Camera-type eye (tissue), 1 donor: ENCODE measurements around the gene FBXW5. TPM values are rescaled to one million over a fixed set of nuclear protein-coding genes. Genes with fewer than 3 reads are reported as not detected.

Source experiments
- total RNA-seq: library from RNA; depleted of rRNA; stranded (reverse); fragments of >200 nt; gene quantifications from one replicate; pipeline ENCODE4 v1.2.3, GENCODE V29; 2014

FBXW5 gene
- total RNA-seq = 101 TPM

GRCh38 chr9:136944519-136945332 is at the start of gene FBXW5, which contains the start of gene C8G:
Gene FBXW5, minus strand, starts transcription at chr9:136944738. Its CDS starts 655 bp downstream, at chr9:136944083.
Gene C8G, plus strand, starts transcription at chr9:136945243. Its CDS starts 78 bp downstream, at chr9:136945321.

GRCh38 chr9:136991993-136992818 is 47.7 kb upstream of the FBXW5 start, which contains the start of gene PAXX:
Gene PAXX, plus strand, starts transcription at chr9:136992422. Its CDS starts 22 bp downstream, at chr9:136992444.

GRCh38 chr9:136982232-136983051 is 37.9 kb upstream of the FBXW5 start, which contains the start of gene LCNL1:
Gene LCNL1, plus strand, starts transcription at chr9:136982993. Its CDS starts 594 bp downstream, at chr9:136983587.

GRCh38 chr9:136977223-136977622 is 32.7 kb upstream of the FBXW5 start, which contains the start of gene PTGDS:
Gene PTGDS, plus strand, starts transcription at chr9:136977504. Its CDS starts 75 bp downstream, at chr9:136977579.

GRCh38 chr9:136951541-136952320 is 7.2 kb upstream of the FBXW5 start, which contains the start of gene LCN12:
Gene LCN12, plus strand, starts transcription at chr9:136952273. Its CDS starts 55 bp downstream, at chr9:136952328.

Other genes with a start within 250 kb of the FBXW5 start
- gene DIPK1B, start 232.2 kb downstream of the FBXW5 start, total RNA-seq = 26.2 TPM
- gene LCN10, start 201.8 kb downstream of the FBXW5 start, total RNA-seq = 1.4 TPM
- not detected for gene LCN6, start 196.2 kb downstream of the FBXW5 start, total RNA-seq
- 0.38 TPM for gene LCN8, start 186.5 kb downstream of the FBXW5 start, total RNA-seq
- not detected for gene LCN15, start 180.2 kb downstream of the FBXW5 start, total RNA-seq
- gene TMEM141, start 153.4 kb downstream of the FBXW5 start, total RNA-seq = 31.1 TPM
- 2.0 TPM for gene CCDC183, start 148.4 kb downstream of the FBXW5 start, total RNA-seq
- 38.6 TPM for gene RABL6, start 136.8 kb downstream of the FBXW5 start, total RNA-seq
- 2.0 TPM for gene AJM1, start 102.3 kb downstream of the FBXW5 start, total RNA-seq
- gene PHPT1, start 95.3 kb downstream of the FBXW5 start, total RNA-seq = 55.5 TPM
- gene MAMDC4, start 92.4 kb downstream of the FBXW5 start, total RNA-seq = 8.2 TPM
- gene EDF1, start 78.4 kb downstream of the FBXW5 start, total RNA-seq = 222 TPM
- gene TRAF2, start 58.2 kb downstream of the FBXW5 start, total RNA-seq = 15.9 TPM
- not detected for gene C8G, start 505 bp upstream of the FBXW5 start, total RNA-seq
- 2.9 TPM for gene LCN12, start 7.5 kb upstream of the FBXW5 start, total RNA-seq
- gene PTGDS, start 32.8 kb upstream of the FBXW5 start, total RNA-seq = 230 TPM
- 1.2 TPM for gene LCNL1, start 38.3 kb upstream of the FBXW5 start, total RNA-seq
- gene PAXX, start 47.7 kb upstream of the FBXW5 start, total RNA-seq = 25.7 TPM
- gene CLIC3, start 51.8 kb upstream of the FBXW5 start, total RNA-seq = 1.1 TPM
- 49.9 TPM for gene ABCA2, start 83.5 kb upstream of the FBXW5 start, total RNA-seq
- gene FUT7, start 87.3 kb upstream of the FBXW5 start, total RNA-seq = not detected
- gene NPDC1, start 101.4 kb upstream of the FBXW5 start, total RNA-seq = 56.4 TPM
- 7.0 TPM for gene ENTPD2, start 109.3 kb upstream of the FBXW5 start, total RNA-seq
- 4.3 TPM for gene SAPCD2, start 125.8 kb upstream of the FBXW5 start, total RNA-seq
- gene UAP1L1, start 132.8 kb upstream of the FBXW5 start, total RNA-seq = 8.5 TPM
- gene MAN1B1, start 142.2 kb upstream of the FBXW5 start, total RNA-seq = 59.0 TPM
- 37.5 TPM for gene DPP7, start 170.0 kb upstream of the FBXW5 start, total RNA-seq
- 12.7 TPM for gene GRIN1, start 194.4 kb upstream of the FBXW5 start, total RNA-seq
- gene LRRC26, start 225.3 kb upstream of the FBXW5 start, total RNA-seq = 1.7 TPM
- gene TMEM210, start 227.3 kb upstream of the FBXW5 start, total RNA-seq = not detected
- gene ANAPC2, start 243.8 kb upstream of the FBXW5 start, total RNA-seq = 42.9 TPM
- gene SSNA1, start 243.9 kb upstream of the FBXW5 start, total RNA-seq = 51.1 TPM